Neural cell (in vitro differentiated cells): ENCODE measurements around the gene PTPRN2.

ENCODE experiments used
- CTCF ChIP-seq: fragments of 450-650 bp; IDR thresholded peaks from 2 replicates; pipeline ENCODE4 v1.5.1; 2014; ENCODE audit warnings: antibody characterized with exemption, mild to moderate bottlenecking, moderate library complexity; ENCODE audit not compliant: poor library complexity, severe bottlenecking
- EP300 ChIP-seq: fragments of 450-650 bp; conservative IDR thresholded peaks from 2 replicates; pipeline ENCODE4 v1.6.1; 2014; ENCODE audit warnings: antibody characterized with exemption, mild to moderate bottlenecking, moderate library complexity; ENCODE audit not compliant: poor library complexity, severe bottlenecking
- EZH2 ChIP-seq: fragments of 200-600, 300-800 bp; shearing (Covaris generic), sonication (generic); IDR thresholded peaks from 2 replicates; pipeline ENCODE4 v1.6.1; 2014; ENCODE audit warnings: antibody characterized with exemption, low read length, borderline replicate concordance, mild to moderate bottlenecking; ENCODE audit not compliant: insufficient read depth, poor library complexity, severe bottlenecking
- POLR2AphosphoS5 ChIP-seq: IDR thresholded peaks from 2 replicates; pipeline ENCODE4 v1.6.1; 2012
- REST ChIP-seq: IDR thresholded peaks from 2 replicates; pipeline ENCODE4 v1.6.1; 2012; ENCODE audit warnings: borderline replicate concordance
- SMC3 ChIP-seq: fragments of 450-650 bp; conservative IDR thresholded peaks from 2 replicates; pipeline ENCODE4 v1.6.1; 2014; ENCODE audit warnings: antibody characterized with exemption, mild to moderate bottlenecking, moderate library complexity; ENCODE audit not compliant: poor library complexity
- TAF1 ChIP-seq: IDR thresholded peaks from 2 replicates; pipeline ENCODE4 v1.6.1; 2012; ENCODE audit warnings: low read depth

- TF ChIP-seq CTCF (no peak), TAF1 (no peak), POLR2AphosphoS5 (no peak), EZH2 (no peak), REST (no peak), SMC3 (no peak), EP300 (no peak)
Observed at GRCh38 chr7:158467562-158467961, 120.1 kb downstream of the PTPRN2 start.
